Left cardiac atrium (tissue), 4 donors: ENCODE results near the gene TMEM178B. TPM values are rescaled to one million over a fixed set of nuclear protein-coding genes. Genes with fewer than 3 reads are reported as not detected.
A peak's percentile ranks its signal among the peaks of the same experiment; 100 is the strongest.
"Not testable (repeated sequence)": the region's sequence is repeated elsewhere in the genome, so short reads cannot be mapped to it uniquely, and the experiment has no call there.

Experiments used
- ATAC-seq, 2 donors: fragments of 200-7000 bp; cut with Tn5 transposase; one replicate each; pipeline ENCODE4 v1.9.1; 2020; ENCODE audit warnings: mild to moderate bottlenecking in 2 of 2, moderate library complexity in 2 of 2
- DNase-seq: peaks from one replicate; pipeline ENCODE4 v3.0.0-alpha.2; 2020
- intact Hi-C, 2 donors: fragments of 100-400 bp; cut with DNase I; formaldehyde crosslinking; loops; one replicate each; pipeline versions ENCODE4 v1.14.1 to v1.15.1; 2022 to 2023
- total RNA-seq, 2 donors: library from RNA; stranded (reverse); fragmentation: NEBNext Ultra II Directional; extraction: Animal tissue kit (Norgen Biotek cat#: 25700); gene quantifications; one replicate each; pipeline ENCODE4 v1.2.1, GENCODE V29; 2021
- donor health status: DM: no; HTN: yes; CAD: no.
- donor health status: DM: no; HTN: yes; CAD: no; lungs with severe emphysema.
- donor health status: DM: yes; HTN: yes; CAD: no.
- donor health status: Dilated cardiomyopathy.

TMEM178B gene
- total RNA-seq, 2 donors from 2014 or later, result 24.4 to 29.9 TPM

DNA sequence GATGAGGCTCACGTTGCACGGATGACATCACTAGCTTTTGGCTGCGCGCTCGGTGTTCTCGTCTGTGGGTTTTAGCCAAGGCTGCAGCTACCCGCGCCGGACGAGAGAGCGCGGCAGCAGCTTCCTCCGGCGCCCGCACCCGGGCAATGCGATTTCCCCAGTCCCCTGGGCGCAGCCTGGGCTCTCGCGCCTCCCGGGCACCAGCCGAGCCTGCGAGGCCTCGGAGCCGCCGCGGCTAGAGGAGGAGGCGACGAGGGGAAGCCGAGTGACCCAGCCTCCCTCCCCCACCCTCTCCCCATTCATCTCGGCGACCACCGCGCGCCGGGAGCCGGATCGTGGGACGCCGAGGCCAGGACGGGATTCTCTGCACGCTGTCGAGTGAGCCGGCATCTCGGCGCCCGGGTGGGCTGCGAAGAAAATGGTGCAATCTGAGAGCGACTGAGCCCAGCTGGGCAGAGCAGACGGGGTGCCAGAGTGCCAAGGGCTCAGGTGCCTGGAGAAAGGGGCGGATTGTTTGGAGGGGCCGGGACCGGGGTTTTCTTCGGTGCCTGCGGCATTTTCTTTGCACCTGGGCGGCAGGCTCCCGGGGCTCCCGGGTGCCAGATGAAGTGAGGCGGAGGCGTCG is 1.2 kb upstream of the TMEM178B start:
- intact Hi-C loops, result loop anchor here in 1 of 2 donors (10.0 kb wide), 1 partner anchor 142 kb away; no protein-coding TSS in a partner anchor
- ATAC-seq (peak; percentile 76 to 89), DNase-seq (peak; percentile 65)

DNA sequence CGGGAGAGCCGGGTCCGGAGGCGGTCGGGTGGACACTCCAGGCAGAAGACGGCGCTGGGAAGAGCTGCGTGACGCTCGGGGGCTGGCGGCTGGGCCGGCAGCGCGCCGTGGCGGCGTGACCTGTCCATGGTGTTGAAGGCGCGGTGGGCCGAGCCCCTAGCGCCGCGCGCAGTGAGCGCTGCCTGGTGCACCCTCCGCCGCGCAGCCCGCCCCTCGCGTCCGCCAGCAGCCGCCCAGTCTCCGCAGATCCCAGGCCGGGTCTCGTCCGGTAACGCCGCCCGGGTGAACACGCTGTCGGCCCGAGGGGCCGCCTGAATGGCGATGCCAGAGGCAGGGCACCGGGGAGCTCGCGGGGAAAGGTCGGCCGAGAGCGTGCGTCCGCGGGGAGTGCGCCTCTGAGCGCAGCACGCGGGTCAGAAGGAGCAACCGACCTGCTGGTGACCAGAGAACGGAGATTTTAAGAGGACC is 657 bp upstream of the TMEM178B start:
- peak; percentile 91 to 92 for ATAC-seq
- peak; percentile 31 for DNase-seq
- intact Hi-C loops, result loop anchor here in 1 of 2 donors (10.0 kb wide), 1 partner anchor 142 kb away; no protein-coding TSS in a partner anchor

DNA sequence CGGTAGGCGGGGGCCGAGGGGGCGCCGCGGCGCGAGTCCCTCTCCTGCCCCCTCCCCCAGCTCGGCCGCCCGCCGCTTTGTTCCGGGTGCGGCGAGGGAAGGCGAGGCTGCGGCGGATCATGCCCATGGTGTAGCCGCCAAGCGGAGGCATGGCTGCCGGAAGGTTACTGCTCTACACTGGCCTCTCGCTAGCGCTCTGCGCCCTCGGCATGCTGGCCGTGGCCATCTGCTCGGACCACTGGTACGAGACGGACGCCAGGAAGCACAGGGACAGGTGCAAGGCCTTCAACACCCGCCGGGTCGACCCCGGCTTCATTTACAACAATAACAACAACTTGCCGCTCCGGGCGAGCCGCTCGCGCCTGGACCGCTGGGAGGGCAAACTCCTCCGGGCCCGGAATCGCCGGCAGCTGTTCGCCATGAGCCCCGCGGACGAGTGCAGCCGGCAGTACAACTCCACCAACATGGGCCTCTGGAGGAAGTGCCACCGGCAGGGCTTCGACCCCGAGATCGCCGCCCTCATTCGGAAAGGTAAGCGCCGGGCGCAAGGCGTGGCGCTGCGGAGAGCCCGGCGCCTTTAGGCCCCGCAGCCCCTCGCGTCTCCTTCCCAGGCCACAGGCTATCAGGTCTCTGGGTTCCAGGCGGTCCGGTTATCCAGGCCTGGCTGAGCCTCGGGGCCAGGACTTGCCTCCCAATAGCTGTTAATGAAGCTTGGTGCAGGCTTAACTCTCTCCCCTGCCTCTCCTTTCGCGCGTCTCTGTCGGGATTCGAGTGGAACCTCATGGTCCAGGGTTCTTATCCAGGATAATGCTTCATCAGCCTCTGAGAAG is 513 bp downstream of the TMEM178B start:
- ATAC-seq (peak in 1 of 2 donors; percentile 42), DNase-seq (peak; percentile 24)
- intact Hi-C loops, result loop anchor here in 1 of 2 donors (10.0 kb wide), 1 partner anchor 140 kb away; no protein-coding TSS in a partner anchor

DNA sequence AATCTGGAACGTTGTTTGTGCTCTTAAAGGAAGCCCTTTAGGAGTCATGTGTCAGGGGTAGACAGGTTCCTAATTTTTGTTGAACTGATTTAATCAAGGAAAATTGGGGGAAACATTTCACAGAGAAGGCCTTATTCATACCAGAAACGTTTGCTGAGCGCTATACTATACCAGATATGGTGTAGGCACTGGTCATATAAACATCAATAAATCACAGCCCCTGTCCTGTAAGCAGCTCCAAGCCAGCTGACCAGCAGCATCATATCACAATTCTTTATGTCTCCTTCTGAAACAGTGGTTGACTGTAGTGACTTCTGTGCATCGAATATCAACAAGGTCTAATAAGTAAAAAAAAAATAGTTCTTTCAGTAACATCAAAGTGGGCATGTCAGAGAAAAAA is 1.1 kb downstream of the TMEM178B start:
- intact Hi-C loops, result loop anchor here in 1 of 2 donors (10.0 kb wide), 1 partner anchor 140 kb away; no protein-coding TSS in a partner anchor
- DNase-seq, result no peak
- no peak for ATAC-seq

DNA sequence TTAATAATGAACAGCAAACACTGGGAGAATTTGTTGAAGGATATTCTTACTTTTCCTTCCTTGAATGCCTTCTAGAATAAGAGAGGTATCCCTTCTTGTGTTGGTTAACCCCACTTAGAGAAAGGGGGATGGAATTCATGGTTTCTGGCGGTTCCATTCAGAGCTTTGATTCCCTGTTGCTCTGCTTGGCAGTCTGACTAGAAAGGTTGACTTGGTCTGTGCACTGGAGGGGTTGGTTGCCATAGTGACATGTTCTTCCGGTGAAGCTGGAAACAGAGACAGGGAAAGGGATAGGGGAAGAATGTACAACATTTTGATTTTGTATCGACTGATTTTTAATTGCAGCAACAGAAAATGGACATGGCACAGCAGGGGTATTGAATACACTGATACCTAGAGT is 2.5 kb downstream of the TMEM178B start:
- ATAC-seq, result no peak
- intact Hi-C loops, result loop anchor here in 1 of 2 donors (10.0 kb wide), 1 partner anchor 138 kb away; no protein-coding TSS in a partner anchor

DNA sequence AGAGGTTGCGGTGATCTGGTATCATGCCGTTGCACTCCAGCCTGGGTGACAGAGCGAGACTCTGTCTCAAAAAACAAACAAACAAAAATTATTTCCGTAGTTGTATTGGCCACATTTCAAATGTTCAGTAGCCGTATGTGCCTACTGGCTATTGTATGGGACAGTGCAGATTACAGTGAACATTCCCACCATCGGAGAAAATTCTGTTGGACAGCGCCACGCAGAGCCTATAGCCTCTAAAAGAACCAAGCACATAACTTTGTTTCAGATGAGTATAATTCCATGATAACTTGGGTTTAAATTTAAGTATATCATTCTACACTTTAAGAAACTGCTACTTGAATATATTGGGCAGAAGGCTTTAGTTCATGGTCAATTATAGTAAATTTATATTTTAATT is 5.4 kb downstream of the TMEM178B start:
- no peak for DNase-seq
- ATAC-seq, result no peak
- intact Hi-C loops, result loop anchor here in 1 of 2 donors (10.0 kb wide), 1 partner anchor 136 kb away; no protein-coding TSS in a partner anchor

More for the DNA sequence above, 2.5 kb downstream of the TMEM178B start:
- DNase-seq, result no peak

DNA sequence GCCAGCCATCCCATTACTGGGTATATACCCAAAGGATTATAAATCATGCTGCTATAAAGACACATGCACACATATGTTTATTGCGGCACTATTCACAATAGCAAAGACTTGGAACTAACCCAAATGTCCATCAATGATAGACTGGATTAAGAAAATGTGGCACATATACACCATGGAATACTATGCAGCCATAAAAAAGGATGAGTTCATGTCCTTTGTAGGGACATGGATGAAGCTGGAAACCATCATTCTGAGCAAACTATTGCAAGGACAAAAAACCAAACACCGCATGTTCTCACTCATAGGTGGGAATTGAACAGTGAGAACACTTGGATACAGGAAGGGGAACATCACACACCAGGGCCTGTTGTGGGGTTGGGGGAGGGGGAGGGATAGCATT is 15.6 kb downstream of the TMEM178B start:
- ATAC-seq, intact Hi-C loops, DNase-seq: not testable (repeated sequence)

DNA sequence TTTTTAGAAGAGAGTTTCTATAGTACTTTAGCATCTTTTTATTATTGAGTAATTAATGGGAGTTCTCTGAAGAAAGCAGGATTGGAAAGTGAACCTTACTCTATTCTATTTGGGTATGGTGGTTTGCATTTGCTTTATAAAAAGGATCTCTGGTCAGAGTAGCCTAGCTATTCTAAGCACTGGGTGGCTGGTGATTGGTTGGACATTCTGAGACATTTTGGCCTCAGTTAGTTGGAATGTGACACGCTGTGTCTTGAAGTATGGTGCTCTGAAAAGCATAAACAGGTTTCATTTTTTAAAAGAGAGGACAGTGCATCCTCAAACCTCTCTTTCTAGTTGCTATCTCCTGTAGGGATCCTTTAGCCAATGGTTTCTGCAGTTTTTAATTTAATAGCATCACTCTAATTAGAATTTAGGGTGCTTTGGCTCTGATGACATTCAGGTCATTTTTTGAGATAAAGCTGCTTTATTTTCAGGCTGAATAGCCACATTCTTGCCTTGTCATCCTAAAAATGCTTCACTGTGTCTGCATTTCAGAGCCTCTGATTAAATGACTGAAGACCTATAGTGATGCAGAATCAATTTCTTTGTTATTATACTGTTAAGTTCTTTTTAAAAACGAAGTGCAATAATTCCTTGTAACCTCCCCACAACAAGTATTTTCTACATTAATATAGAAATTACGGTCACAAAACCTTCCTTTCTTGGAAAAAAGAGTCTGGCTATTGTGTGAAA is 20.6 kb downstream of the TMEM178B start:
- ATAC-seq (no peak), DNase-seq (no peak)
- intact Hi-C loops, result no loop called here

DNA sequence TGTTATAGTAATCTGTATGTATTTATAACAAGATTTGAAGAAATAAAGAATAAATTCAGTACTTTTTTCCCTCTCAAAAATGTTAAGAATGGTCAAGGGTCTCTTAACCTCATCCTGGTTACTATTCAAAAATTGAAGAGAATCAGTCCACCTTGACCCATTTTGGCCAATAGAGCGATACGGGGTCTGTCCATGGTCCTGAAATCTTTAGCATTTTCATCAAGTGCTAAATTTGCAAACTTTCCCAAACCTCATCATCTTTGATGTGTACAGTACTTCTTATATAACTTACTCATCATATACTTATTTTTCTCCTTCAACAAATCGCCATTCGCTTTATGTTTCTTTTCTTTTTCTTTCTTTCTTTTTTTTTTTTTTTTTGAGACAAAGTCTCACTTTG is 23.6 kb downstream of the TMEM178B start:
- no peak for ATAC-seq

DNA sequence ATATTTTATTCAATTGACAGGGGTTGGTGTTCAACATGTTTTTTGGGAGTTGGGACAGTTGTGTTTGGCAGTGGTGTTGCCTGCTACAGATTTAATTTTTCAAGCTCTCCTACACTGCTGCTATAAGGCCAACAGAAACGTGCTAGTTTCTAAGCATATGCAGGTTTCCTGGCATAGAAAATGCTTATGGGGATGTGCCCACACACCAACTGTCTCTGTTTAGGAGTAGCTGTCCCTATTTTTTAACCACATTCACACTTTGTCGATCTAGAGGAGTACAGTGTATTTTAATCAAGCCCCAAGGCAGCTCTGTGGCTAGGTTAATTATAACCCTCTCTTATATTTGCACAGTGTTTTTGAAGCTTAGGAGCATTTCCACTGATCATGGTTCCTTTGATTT is 28.6 kb downstream of the TMEM178B start:
- intact Hi-C loops, result no loop called here
- ATAC-seq, result no peak
- no peak for DNase-seq

More for the DNA sequence above, 23.6 kb downstream of the TMEM178B start:
- intact Hi-C loops, result no loop called here
- no peak for DNase-seq

DNA sequence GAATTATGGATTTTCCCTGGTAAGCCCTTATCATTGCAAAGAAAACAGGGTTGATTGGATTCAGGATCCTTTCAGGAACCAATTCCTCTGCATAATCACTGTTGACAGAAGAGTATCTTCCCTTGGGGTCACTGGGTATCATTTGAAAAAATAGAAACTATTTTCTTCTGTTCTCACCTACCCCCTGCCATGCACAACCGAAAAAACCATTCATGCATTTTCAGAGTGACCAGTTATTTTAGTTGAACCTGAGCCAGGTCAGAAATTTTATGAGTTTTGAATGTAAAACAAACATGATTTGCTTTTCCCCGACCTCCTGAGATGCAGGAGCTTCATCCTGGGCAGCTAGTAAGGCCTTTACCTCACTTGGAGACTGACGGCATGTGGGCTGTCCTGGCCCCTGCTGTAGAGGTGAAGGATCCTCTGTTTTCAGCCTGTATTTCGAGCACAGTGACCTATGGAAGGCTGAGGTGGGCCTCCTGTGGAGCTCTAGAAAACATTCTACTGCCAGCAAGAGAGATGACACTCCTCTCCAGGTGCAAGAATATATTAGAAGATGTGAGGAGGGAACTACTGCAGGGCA is 30.1 kb downstream of the TMEM178B start:
- intact Hi-C loops, result no loop called here
- DNase-seq (no peak), ATAC-seq (no peak)

DNA sequence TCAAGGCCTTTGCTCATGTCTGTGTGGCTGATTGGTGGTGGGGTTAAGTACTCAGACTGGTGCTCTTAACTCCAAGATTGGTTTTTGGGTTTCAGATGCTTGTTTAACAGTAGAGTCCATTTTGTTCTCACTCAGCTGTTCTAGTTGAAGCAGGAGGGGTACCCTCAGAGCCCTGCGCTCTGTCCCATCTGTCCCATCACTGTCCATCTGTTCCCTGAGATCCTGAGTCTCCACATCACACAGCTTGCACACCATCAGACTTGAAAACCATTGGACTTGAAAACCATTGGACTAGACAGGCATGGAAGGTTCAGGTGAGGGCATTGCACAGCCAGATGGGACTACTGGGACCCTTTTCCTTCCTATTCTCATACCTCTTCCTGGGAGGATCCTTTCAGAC is 39.3 kb downstream of the TMEM178B start:
- intact Hi-C loops, result no loop called here
- ATAC-seq (no peak), DNase-seq (no peak)

DNA sequence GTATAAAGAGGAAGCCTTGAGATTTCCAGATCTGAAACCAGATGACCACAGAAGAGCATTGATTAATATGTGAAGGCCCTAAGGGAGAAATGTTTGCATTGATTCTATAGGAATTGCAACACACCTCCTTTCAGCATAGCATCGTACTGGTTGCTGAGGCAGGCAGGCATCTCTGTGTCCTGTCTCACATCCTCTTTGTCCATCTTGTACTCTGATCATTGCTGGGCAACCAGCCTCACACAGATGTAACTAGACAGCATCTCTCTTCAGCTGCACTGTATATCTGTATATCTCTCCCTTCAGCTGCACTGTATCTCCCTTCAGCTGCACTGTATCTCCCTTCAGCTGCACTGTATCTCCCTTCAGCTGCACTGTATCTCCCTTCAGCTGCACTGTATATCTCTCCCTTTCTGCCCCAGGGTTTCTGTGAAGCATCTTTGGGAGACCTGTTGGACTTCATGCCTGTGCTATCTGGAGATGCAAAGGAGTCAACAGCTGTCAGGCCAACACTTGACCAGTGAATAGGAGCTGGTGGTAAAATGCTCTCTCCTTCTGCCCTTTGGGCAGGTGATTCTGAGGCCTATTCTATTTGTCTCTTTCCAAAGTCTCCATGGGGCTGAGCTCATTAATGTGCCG is 40.3 kb downstream of the TMEM178B start:
- ATAC-seq (no peak), DNase-seq (no peak)
- intact Hi-C loops, result no loop called here

DNA sequence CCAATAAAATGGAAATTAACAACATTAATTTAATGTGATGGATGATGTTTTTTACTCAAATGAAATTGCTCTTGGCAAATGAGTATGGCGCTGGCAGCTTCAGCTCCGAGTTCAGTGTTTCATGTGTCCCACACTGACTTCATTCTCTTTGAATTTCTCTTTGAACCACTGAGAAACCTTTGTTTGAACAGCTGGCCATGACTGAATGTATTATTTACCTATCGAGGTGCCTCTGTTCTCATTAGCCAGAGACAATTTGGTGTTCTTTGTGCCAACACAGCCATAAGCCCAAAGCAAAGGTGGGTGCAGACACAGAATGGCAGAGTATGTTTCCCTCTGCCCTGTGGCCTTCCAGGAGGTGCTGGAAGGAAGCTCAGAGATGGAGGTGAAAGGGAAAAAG is 42.1 kb downstream of the TMEM178B start:
- intact Hi-C loops, result no loop called here
- DNase-seq, result no peak
- no peak for ATAC-seq

DNA sequence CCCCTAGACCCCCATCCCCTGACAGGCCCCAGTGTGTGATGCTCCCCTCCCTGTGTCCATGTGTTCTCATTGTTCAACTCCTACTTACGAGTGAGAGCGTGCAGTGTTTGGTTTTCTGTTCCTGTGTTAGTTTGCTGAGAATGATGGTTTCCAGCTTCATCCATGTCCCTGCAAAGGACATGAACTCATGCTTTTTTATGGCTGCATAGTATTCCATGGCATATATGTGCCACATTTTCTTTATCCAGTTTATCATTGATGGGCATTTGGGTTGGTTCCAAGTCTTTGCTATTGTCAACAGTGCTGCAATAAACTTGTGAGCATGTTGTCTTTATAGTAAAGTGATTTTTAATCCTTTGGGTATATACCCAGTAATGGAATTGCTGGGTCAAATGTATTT is 42.8 kb downstream of the TMEM178B start:
- DNase-seq, intact Hi-C loops, ATAC-seq: not testable (repeated sequence)

DNA sequence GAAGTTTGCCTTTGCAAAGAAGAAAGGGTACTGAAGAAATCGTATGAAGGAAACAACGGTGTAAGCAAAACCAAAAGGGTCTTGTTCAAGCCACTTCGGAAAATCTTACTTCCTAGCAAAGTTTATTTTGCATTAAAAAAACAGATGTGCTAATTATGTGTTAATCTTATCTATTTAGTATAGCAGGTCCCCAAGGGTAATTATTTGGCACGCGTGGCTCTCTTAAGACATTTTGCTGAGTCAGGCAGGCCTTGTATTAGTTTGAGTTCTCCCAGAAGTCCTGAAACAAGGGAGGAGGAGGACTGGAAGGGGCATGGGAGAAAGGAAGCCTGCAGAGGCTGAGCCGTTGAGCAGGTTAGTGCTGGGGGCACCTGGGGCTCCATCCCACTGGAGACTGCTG is 44.9 kb downstream of the TMEM178B start:
- ATAC-seq (no peak), DNase-seq (no peak)
- intact Hi-C loops, result no loop called here

DNA sequence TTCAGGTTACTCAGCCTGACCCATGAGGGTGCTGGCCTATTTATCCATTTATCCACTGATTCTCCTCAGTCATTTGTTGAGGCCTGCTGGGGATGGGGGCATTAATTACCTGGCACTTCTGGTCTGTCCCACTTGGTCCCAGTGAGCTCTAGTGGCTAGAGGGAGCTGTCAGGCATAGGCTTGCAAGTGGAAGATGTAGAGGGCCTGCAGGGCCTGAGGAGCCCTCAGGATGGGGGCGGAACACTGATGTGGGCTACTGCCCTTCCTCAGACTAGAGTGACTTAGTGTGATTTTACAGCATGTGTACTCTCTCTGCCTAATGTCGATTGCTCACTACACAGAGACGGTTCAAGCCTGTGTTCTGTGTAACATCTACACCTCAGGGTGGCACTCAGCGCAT is 45.3 kb downstream of the TMEM178B start:
- DNase-seq (no peak), ATAC-seq (no peak)
- intact Hi-C loops, result no loop called here

DNA sequence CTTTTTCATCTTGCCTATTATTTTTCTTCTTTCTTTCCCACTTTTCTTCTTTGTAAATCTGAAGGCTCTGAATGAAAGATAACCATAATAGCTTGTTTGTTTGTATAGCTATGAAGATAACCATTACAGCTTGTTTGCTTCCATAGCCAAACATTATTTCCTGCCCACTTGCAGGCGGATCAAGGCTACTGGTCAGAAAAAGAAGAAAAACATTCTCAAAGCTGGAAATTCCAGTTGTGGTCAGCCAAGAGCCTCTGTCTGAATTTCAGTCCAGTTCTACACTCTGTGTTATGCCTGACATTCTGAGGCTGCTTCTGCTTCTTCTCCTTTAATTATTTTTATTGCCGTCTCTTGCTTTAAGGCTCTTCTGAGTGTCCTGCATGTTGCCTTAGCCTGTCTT is 48.9 kb downstream of the TMEM178B start:
- intact Hi-C loops, result no loop called here
- no peak for DNase-seq
- ATAC-seq, result no peak

DNA sequence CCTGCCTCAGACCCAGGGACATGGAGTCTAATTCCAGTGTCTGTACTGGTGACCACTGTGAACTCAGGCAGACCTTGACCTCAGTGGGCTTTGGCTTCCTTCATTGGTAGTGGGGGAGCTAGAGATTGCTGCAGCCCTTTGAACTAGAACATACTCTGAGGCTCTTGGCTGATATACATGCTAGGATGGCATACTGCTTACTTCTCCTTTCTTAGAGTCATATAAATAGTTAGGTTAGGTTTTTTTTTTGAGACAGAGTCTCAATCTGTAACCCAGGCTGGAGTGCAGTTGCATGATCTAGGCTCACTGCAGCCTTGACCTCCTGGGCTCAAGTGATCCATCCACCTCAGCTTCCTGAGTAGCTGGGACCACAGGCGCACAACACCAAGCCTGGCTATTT is 49.7 kb downstream of the TMEM178B start:
- DNase-seq (no peak), ATAC-seq (no peak)
- intact Hi-C loops, result no loop called here
